Measurements from ENCODE around the gene RPS6KA2. TPM values are rescaled to one million over a fixed set of nuclear protein-coding genes. Genes with fewer than 3 reads are reported as not detected.

The RPS6KA2 gene
- total and polyA plus RNA-seq, 2 experiments from 2014 or later = 45.1 to 49.0 TPM

- Histone ChIP-seq H4K20me1 (ENCODE audit: insufficient read depth) (no peaks in the 10 kb centered on the region), H3F3A (ENCODE audit: insufficient read depth) (no peaks in the 10 kb centered on the region), H3K27ac (no peak overlapping the region), H3K4me1 (ENCODE audit: insufficient read depth) (no peaks in the 10 kb centered on the region), H3K9me3 (ENCODE audit: low read depth) (no peaks in the 10 kb centered on the region), H2AFZ (no peak overlapping the region), H3K27me3 (replicated peaks; ENCODE audit: insufficient read depth) (no peaks in the 10 kb centered on the region), H3K36me3 (ENCODE audit: low read depth) (peaks cover 19% of the 10 kb centered on the region; the same call in 1 of the 2 replicates), H3K4me3 (no peak overlapping the region), H3K9me2 (ENCODE audit: insufficient read depth) (no peaks in the 10 kb centered on the region), H3K4me2 (ENCODE audit: unreplicated experiment) (no peak overlapping the region), H3K79me2 (ENCODE audit: insufficient read depth) (no peaks in the 10 kb centered on the region), H3K9ac (no peak overlapping the region)
- TF ChIP-seq EZH2phosphoT487 (IDR thresholded peaks at IDR 0.05; ENCODE audit: insufficient read depth, low read depth) (no peak), EZH2 (IDR thresholded peaks at IDR 0.05; ENCODE audit: insufficient read depth, poor library complexity, severe bottlenecking) (no peak)
- in situ Hi-C loops (cut with MboI) = no loop called here
- no peak for DNase-seq
- 72 to 83% methylated on average over 5 of the region's 5 CpGs for WGBS, 2 experiments (ENCODE audit: low coverage in 1 of 2, low lambda C conversion rate in 2 of 2, missing lambda C conversion rate in 2 of 2)
Observed at GRCh38 chr6:166415306-166415705, 211.7 kb downstream of the RPS6KA2 start.

GRCh38 chr6:166413491-166413951 is 213.5 kb downstream of the RPS6KA2 start:
- Histone ChIP-seq H3K4me1 (ENCODE audit: insufficient read depth) (no peaks in the 10 kb centered on the region), H3K4me2 (ENCODE audit: unreplicated experiment) (no peak overlapping the region), H4K20me1 (ENCODE audit: insufficient read depth) (no peaks in the 10 kb centered on the region), H3K9me2 (ENCODE audit: insufficient read depth) (no peaks in the 10 kb centered on the region), H3K9me3 (ENCODE audit: low read depth) (no peaks in the 10 kb centered on the region), H3K79me2 (ENCODE audit: insufficient read depth) (no peaks in the 10 kb centered on the region), H3K4me3 (no peak overlapping the region), H3F3A (ENCODE audit: insufficient read depth) (no peaks in the 10 kb centered on the region), H3K9ac (no peak overlapping the region), H3K27ac (no peak overlapping the region), H3K36me3 (ENCODE audit: low read depth) (peaks cover 24% of the 10 kb centered on the region; the same call in 1 of the 2 replicates), H3K27me3 (replicated peaks; ENCODE audit: insufficient read depth) (no peaks in the 10 kb centered on the region), H2AFZ (no peak overlapping the region)
- TF ChIP-seq EZH2 (IDR thresholded peaks at IDR 0.05; ENCODE audit: insufficient read depth, poor library complexity, severe bottlenecking) (no peak), EZH2phosphoT487 (IDR thresholded peaks at IDR 0.05; ENCODE audit: insufficient read depth, low read depth) (no peak)
- 87% methylated on average over 15 to 17 of the region's 17 CpGs for WGBS, 2 experiments (ENCODE audit: low coverage in 1 of 2, low lambda C conversion rate in 2 of 2, missing lambda C conversion rate in 2 of 2)
- in situ Hi-C loops (cut with MboI) = no loop called here
- no peak for DNase-seq

GRCh38 chr6:166412911-166413384 is 214.1 kb downstream of the RPS6KA2 start:
- no peak overlapping the region for H3K27ac ChIP-seq
- TF ChIP-seq EZH2 (IDR thresholded peaks at IDR 0.05; ENCODE audit: insufficient read depth, poor library complexity, severe bottlenecking) (no peak), EZH2phosphoT487 (IDR thresholded peaks at IDR 0.05; ENCODE audit: insufficient read depth, low read depth) (no peak)
- no peak overlapping the region for H2AFZ ChIP-seq
- no peaks in the 10 kb centered on the region for H3K9me2 ChIP-seq (ENCODE audit: insufficient read depth)
- H4K20me1 ChIP-seq (ENCODE audit: insufficient read depth) = no peaks in the 10 kb centered on the region
- H3K4me3 ChIP-seq = no peak overlapping the region
- H3K36me3 ChIP-seq (ENCODE audit: low read depth) = peaks cover 24% of the 10 kb centered on the region; the same call in 1 of the 2 replicates
- no peaks in the 10 kb centered on the region for H3K4me1 ChIP-seq (ENCODE audit: insufficient read depth)
- H3K79me2 ChIP-seq (ENCODE audit: insufficient read depth) = no peaks in the 10 kb centered on the region
- in situ Hi-C loops (cut with MboI) = no loop called here
- H3K9ac ChIP-seq = no peak overlapping the region
- H3F3A ChIP-seq (ENCODE audit: insufficient read depth) = no peaks in the 10 kb centered on the region
- no peaks in the 10 kb centered on the region for H3K9me3 ChIP-seq (ENCODE audit: low read depth)
- no peaks in the 10 kb centered on the region for H3K27me3 ChIP-seq (replicated peaks; ENCODE audit: insufficient read depth)
- 82 to 86% methylated on average over 12 to 13 of the region's 13 CpGs for WGBS, 2 experiments (ENCODE audit: low coverage in 1 of 2, low lambda C conversion rate in 2 of 2, missing lambda C conversion rate in 2 of 2)
- DNase-seq = no peak
- H3K4me2 ChIP-seq (ENCODE audit: unreplicated experiment) = no peak overlapping the region

- Histone ChIP-seq H3K4me1 (ENCODE audit: insufficient read depth) (no peaks in the 10 kb centered on the region), H2AFZ (no peak overlapping the region), H4K20me1 (ENCODE audit: insufficient read depth) (no peaks in the 10 kb centered on the region), H3K79me2 (ENCODE audit: insufficient read depth) (no peaks in the 10 kb centered on the region), H3K9ac (no peak overlapping the region), H3K27me3 (replicated peaks; ENCODE audit: insufficient read depth) (no peaks in the 10 kb centered on the region), H3K36me3 (ENCODE audit: low read depth) (peaks cover 18% of the 10 kb centered on the region; the same call in 1 of the 2 replicates), H3K9me3 (ENCODE audit: low read depth) (no peaks in the 10 kb centered on the region), H3K4me2 (ENCODE audit: unreplicated experiment) (no peak overlapping the region), H3K4me3 (no peak overlapping the region), H3K27ac (no peak overlapping the region), H3F3A (ENCODE audit: insufficient read depth) (no peaks in the 10 kb centered on the region), H3K9me2 (ENCODE audit: insufficient read depth) (no peaks in the 10 kb centered on the region)
- no peak for DNase-seq
- TF ChIP-seq EZH2 (IDR thresholded peaks at IDR 0.05; ENCODE audit: insufficient read depth, poor library complexity, severe bottlenecking) = no peak
- TF ChIP-seq EZH2phosphoT487 (IDR thresholded peaks at IDR 0.05; ENCODE audit: insufficient read depth, low read depth) = no peak
- WGBS, 2 experiments (ENCODE audit: low coverage in 1 of 2, low lambda C conversion rate in 2 of 2, missing lambda C conversion rate in 2 of 2) = 90 to 93% methylated on average over 40 to 49 of the region's 49 CpGs
- in situ Hi-C loops (cut with MboI) = no loop called here
Observed at GRCh38 chr6:166412156-166412910, 214.7 kb downstream of the RPS6KA2 start.

All from GM23248 (cell line).